Mammary epithelial cell (primary cell): ENCODE measurements around the gene SLC6A8.

Experiments
- CTCF ChIP-seq, 2 donors: IDR thresholded peaks in 1 of 2; conservative IDR thresholded peaks in 1 of 2; 2 replicates each; pipeline ENCODE4 v1.5.1; 2011 to 2012; ENCODE audit warnings: inconsistent platforms in 2 of 2, low read length in 2 of 2, mild to moderate bottlenecking in 2 of 2, control low read depth in 1 of 2, low read depth in 1 of 2; ENCODE audit not compliant: insufficient read depth in 1 of 2; ENCODE audit errors: extremely low read depth in 1 of 2
- EZH2 ChIP-seq: IDR thresholded peaks from 2 replicates; pipeline ENCODE4 v1.6.1; 2012; ENCODE audit warnings: low read length, inconsistent platforms, borderline replicate concordance

DNA sequence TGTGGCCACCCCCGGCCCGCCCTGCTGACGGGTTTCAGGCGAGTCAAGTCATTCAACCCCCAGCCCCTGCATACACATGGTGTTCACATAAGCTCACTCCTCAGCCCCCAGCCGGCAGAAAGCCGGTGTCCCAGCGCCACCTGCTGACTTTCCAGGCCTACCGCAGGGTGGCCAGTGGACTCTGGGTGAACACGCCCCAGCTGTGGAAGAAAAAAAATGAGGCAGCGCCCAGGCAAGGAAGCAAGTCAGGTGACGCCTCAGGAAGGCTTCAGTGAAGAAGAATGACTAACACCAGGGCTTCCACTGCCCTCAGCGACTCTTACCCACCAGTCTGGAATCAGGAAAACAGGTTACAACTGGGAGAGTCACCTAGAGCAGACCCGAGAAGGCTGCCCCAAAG, 20.7 kb downstream of the SLC6A8 start:
- peak; percentile 45 to 73 for TF ChIP-seq CTCF (conservative IDR thresholded peaks at IDR 0.05 in 1 of 2, IDR thresholded peaks at IDR 0.05 in 1 of 2; ENCODE audit: extremely low read depth in 1 of 2, insufficient read depth in 1 of 2, low read depth in 1 of 2, low read length in 2 of 2)
- TF ChIP-seq EZH2 = no peak
